Stimulated activated CD8-positive, alpha-beta memory T cell treated with anti-CD3 and anti-CD28 coated beads, Interleukin-2, amount 100 ng/mL, for 1 hour (primary cell): Measurements from ENCODE around the gene ALS2.
"Not testable (repeated sequence)": the region's sequence is repeated elsewhere in the genome, so short reads cannot be mapped to it uniquely, and the experiment has no call there.

Experiments
- DNase-seq, 2 donors: peaks; one replicate each; pipeline ENCODE4 v3.0.0-alpha.2; 2020; ENCODE audit warnings: low read depth in 2 of 2

Gene ALS2

DNA sequence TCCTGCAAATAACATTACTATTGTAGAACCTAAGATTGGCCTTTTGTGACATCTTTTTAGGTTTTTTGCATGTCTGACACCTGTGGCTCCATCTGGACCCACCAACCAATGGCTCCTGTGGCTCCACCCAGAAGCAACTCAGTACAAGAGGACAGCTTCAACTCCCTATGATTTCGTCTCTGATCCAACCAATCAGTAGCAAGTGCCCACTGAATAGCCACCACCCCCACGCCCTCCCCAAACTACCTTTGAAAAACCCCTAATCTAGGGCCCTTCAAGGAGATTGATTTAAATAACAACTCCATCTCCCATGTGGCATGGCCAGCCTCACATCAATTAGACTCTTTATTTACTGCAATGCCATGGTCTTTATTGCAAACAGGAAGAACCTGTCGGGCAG lies 105.9 kb downstream of the ALS2 start:
- no peak for DNase-seq

DNA sequence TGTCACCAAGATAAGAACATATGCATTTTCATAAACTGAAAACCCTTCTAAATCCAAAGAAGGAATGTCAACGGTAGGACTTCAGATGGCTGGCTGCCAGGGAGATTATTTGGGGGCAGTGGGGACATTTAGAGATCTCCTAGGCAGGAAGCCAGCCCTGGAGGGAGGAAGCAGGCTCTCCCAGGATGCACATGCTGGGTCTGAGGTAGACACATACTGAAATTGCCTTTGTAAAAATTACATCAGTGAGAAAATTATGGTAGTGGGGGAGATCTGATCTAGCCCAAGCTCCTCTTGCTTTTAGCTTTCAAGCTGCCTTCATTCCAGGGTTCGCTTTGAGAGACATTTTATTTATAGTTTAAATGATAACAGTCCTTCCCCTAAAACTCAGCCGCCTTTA lies 106.4 kb downstream of the ALS2 start:
- no peak for DNase-seq

DNA sequence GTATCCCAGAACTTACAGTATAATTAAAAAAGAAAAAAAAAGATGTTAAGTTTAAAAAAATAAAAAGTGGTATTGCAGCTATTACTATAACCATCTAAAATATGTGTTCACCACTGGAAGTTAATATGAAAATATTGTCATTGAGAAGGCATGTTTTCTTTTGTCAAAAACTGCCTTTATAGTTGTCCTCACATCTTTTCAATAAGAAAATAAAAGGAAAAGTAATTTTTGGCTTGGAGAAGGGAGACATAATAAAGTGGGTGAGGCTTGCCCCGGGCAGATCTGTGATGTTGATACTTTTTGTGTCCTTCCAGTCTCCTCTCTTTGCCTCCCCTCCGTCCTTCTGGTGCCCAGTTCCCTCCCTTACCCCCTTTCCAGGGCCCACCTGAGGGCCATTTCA lies 107.2 kb downstream of the ALS2 start:
- DNase-seq: no peak

DNA sequence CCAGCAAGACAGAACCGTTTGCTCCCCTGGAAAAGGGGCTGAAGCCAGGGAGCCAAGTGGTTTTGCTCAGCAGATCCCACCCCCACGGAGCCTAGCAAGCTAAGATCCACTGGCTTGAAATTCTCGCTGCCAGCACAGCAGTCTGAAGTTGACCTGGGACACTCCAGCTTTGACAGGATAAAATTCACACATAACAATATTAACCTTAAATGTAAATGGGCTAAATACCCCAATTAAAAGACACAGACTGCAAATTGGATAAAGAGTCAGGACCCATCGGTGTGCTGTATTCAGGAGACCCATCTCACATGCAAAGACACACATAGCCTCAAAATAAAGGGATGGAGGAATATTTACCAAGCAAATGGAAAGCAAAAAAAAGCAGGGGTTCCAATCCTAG lies 109.5 kb downstream of the ALS2 start:
- not testable (repeated sequence) for DNase-seq

DNA sequence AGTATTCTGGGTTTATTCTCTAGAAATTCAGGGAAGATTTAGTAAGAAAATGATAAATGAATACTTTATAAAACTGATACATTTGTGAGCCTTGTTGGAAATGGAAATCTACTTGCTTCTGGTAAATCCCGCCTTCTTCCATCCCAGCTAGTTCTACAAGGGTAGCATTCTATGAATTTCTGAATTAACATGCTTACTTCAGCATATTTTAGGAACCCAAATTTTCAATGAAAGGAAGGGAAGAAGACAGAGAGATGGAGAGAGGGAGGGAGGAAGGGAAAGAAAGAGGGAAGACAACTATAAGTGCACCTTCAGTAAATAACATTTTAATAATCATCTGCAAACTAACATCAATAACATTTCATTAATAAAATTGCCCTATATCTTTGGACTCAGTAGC lies 110.9 kb downstream of the ALS2 start:
- no peak for DNase-seq

DNA sequence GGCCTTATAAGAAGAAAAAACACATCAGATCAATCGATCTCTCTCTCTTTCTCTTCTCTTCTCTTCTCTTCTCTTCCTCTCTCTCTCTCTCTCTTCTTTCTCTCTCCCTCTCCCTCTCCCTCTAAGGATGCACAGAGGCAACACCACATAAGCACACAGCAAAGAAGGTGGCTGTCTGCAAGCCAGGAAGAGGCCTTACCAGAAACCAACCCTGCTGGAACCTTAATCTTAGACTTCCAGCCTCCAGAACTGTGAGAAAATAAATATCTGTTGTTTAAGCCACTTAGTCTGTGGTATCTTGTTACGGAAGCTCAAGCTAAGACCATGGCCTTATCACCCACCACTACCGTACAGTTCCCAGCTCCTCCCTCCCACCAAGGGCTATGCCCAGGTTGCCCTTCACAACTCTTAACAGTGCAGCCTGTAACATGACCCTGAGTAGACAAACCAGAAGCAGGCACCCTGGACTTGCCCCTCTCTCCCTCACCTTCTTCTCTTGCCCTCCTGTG lies 112.3 kb downstream of the ALS2 start:
- no peak for DNase-seq

DNA sequence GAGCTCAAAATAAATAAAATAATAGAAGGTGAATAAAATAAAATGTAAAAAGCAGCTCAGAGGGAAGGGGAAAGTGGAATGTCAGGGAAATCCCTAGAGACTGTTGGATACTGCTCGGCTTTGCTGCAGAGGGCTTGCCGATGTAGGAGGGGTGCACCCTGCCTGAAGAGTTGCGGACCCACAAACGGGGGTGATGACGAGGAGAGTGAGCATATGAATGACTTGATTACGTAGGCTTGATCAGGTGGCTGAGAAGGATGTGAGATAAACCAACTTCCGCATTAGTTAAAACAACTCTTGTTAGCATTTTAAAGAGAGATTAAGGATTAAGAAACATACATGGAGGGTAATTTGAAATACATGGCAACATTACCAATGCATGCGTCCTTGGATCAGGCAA lies 116.4 kb downstream of the ALS2 start:
- no peak for DNase-seq

DNA sequence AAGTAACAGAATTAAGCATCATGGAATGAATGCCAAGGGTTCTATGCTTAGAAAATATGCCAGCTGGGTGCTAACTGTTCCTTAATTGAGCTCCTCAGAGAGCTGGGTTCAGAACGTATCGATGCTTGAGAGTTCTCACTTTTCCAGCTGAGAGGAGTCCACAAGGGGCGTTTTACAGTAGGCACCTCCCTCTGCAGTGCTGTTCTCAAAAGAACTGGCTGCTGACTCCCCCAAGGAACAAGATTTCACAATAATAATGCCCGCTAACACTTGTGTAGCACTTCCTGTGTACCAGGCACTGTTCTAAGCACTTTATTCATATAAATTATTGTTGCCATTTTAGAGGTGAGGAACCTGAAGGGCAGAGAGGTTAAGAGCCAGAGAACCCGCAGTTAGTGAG lies 119.4 kb downstream of the ALS2 start:
- DNase-seq: no peak

DNA sequence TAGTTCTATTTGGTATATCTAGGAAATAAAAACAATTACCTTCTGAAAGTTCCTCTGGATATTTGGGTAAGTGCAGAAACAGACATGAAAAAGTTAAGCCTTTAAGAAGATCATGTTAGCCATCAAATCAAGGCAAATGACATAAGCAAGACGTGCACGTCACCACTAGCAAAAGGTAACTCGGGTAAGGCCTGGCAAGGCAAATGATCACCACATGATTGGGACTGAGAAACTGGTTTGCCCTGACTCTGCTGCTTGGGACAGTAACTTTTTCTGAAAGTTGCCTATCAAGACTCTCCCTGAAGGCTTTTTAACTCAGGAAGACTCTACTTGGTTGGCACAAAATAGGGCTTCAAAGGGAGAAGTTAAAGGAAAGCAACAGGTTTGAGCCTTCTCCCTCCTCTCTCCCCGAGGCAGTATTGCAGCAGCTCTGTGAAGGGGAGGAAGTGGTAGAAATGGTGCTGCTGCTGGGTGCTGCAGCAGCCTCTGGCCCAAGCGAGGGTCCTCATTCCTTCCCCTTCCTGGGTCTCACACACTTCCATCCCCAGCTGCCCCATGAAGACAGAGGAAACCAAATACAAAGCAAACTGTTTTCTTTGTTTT lies 120.3 kb downstream of the ALS2 start:
- DNase-seq: no peak

DNA sequence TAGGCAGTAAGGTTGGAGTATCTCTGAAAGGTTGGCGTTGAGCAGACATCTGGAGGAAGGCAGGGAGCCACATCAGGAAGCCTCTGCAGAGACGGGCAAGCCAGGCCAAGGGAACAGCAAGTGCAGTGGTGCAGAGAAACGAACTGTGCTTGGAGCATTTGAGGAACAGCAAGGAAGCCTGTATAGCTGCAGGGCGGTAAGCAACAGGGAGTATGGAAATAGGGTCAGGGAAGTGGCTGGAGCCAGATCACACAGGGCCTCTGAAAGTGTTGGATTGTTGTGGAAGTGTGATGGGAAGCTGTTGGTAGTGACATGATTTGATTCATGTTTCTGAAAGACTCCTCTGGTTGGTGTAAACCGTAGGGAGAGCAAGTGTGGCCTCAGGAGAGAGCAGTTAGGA lies 124.0 kb downstream of the ALS2 start:
- no peak for DNase-seq

DNA sequence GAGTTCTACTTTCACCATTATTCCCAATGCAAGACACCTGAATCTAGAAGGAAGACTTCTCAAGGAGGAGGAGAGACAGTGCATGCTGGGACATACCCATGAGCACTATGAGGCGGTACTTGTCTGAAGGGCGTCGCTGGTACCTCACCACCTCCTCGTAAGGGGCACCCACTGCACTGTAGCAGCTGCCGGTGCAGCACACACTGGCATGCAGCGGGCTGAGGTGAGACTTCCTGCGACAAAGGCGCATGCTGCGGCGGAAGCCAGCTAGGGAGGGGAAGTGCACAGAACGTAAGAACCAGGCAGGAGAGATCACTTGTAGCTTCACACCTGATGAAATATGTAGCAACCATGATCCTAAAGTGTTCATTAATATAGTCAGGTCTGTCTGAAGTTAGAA lies 124.6 kb downstream of the ALS2 start:
- DNase-seq: peak in 1 of 2 donors; percentile 4

DNA sequence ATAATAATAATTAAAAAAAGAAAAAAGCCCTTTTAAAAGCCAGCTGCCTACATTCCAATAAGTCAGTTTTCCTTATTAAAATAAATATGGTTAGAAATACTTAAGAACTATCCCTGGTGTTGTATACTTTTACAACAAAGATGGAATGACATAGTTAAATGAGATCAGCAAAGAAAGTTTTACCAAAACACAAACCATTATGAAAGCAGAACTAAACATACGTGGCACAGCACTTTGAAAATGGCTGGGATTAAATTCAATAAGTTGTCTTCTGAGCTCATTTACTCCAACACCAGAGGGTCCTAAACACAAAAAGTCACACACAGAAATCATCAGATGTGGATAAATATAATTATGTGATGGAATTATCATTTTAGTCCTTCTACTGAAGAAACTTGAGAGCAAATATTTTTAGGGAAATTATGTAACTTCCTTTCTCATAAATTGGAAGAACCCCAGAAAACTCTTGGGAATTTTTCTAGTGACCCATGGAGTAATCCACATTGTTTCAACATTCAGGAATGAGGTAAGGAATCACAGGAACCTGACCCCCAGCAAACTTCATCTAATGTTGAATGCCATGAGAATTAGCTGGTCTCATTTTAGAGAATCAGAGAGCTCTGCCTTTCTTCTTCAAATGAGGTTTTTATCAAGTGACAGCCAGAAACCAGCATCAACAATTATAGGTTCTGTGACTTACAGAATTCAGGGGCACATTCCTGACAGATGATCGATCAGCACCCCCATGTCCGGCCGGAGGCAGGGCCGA lies 125.9 kb downstream of the ALS2 start:
- no peak for DNase-seq

DNA sequence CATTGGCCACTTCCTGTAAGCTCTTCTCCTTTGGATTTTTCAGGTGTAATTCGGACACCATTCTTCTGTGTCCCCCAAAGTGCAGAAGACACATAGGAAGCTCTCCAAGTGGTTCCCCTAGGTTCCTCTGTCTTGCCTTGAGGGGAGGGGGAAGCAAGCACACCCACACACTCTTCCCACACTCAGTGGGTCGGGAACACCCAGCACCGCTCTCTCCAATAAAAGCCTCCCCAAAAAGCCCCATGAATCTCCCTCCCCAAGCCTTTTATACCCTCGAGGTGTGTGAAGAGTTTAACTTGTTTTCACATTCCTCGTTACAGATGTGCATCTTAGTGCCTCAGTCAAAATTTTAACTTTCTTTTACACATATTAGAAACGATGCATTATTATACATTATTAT lies 127.5 kb downstream of the ALS2 start:
- DNase-seq: no peak
